A172 (cell line): ENCODE measurements around the gene RPAP2. TPM values are rescaled to one million over a fixed set of nuclear protein-coding genes. Genes with fewer than 3 reads are reported as not detected.
"Not testable (repeated sequence)": the region's sequence is repeated elsewhere in the genome, so short reads cannot be mapped to it uniquely, and the experiment has no call there.

Source experiments
- DNase-seq: peaks from one replicate; pipeline ENCODE4 v3.0.0-alpha.2; 2015; ENCODE audit warnings: low spot score
- total RNA-seq: library from RNA; depleted of rRNA; stranded (reverse); fragments of >200 nt; shearing (Covaris generic); gene quantifications from 2 replicates; pipeline ENCODE4 v1.2.3, GENCODE V29; 2014

The RPAP2 gene
- total RNA-seq, 1 experiment from 2014 or later: 19.1 TPM

DNA sequence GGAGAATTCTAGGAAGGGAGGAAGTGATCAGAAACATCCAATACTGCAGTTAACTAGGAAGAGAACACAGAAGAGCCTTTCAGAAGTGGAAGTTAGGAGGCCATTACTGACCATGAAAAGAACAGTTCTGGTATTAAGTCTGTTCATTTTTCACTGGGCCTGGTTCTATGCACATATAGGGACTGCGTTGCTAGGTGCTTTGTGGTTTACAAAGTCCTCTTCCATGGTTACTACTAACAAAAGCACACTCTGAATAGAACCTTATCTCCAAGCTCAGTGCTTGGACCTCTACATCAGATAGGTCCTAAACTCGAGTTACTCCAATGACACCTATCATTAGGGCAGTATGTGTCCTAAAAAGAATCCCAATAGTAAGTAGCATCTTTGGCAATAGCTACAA, 75.4 kb downstream of the RPAP2 start:
- DNase-seq: no peak

DNA sequence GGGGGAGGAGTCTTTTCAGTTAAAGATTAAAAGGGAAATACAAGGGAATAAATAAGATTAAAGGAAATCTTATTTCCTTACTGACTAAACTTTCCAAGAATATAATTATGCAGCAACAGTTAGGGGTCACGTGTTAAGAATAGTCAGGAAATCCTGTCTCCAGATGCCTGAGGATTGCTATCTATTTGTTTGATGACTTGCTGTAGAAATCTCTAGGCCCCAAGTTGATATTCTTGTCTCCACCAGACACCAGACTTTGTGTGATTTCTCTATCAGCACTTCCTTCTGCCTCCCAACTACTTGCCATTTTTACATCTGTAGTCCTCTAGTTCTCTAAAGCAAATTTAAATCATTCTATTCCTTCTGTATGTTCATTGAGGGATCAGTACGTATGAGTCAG, 77.5 kb downstream of the RPAP2 start:
- no peak for DNase-seq

- not testable (repeated sequence) for DNase-seq
Observed at GRCh38 chr1:92377991-92378390, 79.1 kb downstream of the RPAP2 start.

DNA sequence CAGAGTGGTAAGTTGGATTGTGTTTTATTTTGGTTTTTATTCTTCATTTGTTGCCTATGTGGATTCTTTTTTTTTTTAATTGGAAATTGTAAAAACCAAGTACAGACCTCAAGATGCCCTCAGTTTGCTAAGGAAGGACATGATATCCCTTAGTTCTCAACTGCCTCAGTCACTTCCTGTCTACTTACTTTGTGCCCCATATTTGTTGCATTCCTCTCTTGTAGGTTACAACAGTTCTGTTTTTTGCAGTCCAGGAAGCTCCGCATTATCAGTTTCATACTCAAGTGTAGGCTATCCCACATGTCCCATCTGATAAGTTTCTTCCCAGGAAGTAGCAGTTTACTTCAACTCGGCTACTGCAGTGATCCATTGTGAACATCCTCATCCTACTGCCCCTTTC, 82.0 kb downstream of the RPAP2 start:
- DNase-seq: no peak

DNA sequence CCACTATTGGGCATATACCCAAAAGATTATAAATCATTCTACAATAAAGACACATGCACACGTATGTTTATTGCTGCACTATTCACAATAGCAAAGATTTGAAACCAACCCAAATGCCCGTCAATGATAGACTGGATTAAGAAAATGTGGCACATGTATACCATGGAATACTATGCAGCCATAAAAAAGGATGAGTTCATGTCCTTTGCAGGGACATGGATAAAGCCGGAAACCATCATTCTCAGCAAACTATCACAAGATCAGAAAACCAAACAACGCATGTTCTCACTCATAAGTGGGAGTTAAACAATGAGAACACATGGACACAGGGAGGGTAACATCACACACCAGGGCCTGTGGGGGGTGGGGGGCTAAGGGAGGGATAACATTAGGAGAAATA, 95.1 kb downstream of the RPAP2 start:
- not testable (repeated sequence) for DNase-seq

DNA sequence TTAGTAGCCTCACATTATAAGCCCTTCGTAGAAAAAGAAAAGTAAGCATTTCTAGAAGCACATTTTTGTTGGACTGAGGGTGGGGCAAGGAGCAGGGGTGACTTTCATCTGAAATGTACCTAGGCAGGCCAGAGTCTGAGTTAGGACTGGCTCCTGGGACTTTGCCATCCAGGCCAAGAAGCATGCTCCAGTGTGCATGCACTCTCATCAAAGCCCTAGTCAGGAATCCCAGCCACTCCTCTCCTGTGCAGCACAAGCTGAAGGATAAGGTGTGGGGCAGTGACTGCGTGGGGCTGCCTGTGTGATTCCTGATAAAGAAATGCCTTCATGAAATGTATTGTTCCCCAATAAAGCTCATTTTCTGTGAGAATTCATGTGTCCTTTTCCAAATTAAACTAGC, 99.7 kb downstream of the RPAP2 start:
- DNase-seq: no peak

DNA sequence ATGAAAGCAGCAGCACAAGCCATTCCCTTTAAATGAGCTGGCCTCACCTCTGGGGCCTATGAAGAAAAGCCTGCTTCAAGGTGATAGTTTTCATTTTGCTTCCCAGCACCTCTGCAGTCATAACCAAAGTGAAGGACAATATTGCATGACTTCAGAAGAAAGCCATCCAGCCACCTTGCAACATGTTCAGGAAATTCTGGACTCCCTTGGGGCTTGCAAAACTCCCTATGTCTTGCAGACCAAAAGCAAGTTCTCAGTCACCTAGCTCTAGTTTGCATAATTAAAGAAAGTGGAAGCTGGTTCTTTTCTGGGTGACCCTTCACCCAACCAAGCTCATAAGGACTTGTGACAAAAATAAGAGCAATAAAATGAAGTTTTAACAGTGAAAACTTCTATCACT, 100.2 kb downstream of the RPAP2 start:
- DNase-seq: no peak

DNA sequence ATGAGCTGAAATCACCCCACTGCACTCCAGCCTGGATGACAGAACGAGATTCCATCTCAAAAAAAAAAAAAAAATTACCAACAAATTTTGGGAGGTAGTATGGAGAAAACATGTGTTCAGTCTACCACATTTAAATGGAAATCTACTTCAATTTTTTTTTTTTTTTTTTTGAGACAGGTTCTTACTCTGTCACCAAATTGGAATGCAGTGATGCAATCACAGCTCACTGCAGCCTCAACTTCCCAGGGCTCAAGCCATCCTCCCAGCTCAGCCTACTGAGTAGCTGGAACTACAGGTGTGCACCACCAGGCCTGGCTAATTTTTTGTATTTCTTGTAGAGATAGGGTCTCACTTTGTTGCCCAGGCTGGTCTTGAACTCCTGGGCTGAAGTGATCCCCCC, 105.8 kb downstream of the RPAP2 start:
- DNase-seq: peak; percentile 1

DNA sequence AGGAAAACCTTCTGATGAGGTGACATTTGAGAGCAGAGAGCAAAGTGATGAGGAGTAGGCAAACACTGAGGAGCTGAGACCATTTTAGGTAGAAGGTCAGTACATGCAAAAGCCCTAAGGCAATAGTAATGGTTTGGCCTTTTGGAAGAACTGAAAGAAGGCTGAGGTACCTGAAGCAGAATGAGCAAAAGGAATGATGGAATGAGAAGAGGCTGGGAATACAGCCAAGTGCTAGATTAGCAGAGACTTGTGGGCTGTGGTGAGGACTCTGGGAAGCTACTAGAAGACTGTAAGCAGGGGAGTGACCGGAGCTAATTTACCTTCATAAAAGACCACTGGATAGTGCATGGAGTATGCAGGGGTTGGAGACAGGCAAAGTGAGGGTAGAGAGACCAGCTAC, 110.0 kb downstream of the RPAP2 start:
- no peak for DNase-seq

DNA sequence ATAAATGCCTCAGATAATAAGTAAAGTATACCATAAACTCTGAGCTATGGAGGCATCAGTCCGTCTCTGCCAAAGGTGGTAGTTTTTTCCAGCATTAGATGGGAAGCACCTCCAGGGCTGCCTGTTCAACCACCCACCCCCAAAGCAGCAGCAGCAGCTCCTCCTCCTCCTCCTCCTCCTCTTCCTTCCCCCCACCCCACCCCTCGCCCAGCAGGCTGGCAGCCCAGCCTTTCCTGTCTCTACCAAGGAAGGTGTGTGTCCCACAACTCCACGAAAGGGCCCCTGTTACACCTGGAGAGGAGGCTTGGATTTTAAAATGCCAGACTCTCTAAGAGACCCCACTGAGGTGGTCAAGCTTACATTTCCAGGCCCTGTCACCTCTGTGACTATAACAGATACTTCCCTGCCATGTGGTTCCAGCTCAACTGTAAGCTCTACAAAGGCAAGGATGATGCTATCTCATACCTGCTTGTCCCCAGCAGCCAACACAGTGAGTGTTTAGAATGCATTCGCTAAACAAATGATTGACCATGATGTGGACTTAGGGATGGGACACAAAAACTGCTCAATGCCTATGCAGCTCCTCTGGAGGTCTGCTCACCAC, 111.2 kb downstream of the RPAP2 start:
- no peak for DNase-seq

DNA sequence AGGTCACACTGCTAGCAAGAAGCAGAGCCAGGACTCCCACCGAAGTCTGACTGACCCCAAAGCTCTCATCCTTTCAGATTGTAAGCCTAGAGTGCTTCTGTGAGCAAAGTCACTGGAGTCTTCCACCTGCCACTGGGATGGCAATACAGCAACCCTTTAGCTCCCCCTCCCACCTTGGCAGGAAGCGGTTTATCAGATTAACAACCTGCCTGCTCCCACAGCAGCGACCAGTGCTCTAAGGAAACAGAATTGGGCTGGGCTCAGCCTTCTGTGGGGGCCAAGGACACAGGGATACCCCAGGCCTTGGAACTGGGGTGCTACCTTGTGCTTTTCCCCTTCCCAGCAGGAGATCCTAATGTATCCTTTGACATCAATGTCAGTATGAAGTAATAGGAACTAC, 111.8 kb downstream of the RPAP2 start:
- no peak for DNase-seq

DNA sequence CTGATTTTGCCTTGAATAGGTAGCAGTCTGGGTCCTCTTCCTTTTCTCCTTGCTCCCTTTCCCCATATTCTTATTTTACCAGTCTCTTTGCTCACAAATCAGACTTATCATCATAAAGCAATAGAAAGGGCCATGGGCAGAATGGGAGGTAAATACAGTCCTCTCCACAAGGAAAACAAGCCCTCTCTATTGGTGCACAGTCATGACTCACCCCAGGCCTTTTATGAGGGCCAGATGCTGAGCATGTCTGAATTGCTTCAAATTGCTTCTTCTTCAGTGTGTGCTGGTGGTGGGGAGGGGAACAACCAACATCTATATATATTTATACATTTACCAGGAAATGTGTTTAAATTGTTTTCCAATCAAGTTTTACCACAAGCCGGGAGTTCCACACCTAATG, 112.7 kb downstream of the RPAP2 start:
- peak; percentile 6 for DNase-seq

DNA sequence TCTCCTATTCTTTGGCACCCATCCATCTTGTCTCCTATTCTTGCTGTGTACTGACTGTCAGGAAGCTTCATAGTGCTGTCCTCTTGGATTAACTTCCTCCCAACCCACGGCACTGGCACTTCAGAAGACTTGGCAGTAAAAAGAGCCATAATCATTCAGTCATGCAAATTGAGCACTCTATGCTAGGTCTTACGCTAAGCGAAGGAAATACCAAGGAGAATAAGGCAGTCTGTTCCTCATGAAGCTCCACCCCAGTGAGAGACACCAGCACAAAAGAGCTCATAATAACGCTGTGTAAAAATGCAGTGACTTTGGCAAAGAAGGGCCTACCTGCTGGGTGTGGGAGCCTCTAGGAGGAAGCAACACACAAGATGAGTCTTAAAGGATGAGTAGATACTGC, 120.8 kb downstream of the RPAP2 start:
- DNase-seq: no peak

DNA sequence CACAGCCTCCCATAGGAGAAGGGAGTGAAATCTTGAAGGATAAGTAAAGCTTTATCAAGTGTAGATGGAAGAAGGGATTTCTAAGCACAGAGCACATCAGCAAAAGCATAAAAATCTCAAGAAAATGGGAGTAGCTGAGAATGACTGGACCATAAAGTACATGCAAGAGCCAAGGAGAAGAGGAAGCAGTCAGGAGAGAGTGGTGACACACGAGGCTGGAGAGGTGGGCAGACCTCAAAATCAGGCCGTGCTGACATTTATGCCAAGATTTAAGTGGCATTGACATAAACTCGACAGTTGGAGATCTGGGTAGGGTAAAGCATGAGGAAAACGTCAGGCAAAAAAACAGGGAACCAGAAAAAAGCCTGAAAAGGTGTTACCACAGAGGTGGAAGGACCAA, 125.5 kb downstream of the RPAP2 start:
- no peak for DNase-seq

- no peak for DNase-seq
Observed at GRCh38 chr1:92425617-92426016, 126.8 kb downstream of the RPAP2 start.

- DNase-seq: no peak
Observed at GRCh38 chr1:92430030-92430429, 131.2 kb downstream of the RPAP2 start.

DNA sequence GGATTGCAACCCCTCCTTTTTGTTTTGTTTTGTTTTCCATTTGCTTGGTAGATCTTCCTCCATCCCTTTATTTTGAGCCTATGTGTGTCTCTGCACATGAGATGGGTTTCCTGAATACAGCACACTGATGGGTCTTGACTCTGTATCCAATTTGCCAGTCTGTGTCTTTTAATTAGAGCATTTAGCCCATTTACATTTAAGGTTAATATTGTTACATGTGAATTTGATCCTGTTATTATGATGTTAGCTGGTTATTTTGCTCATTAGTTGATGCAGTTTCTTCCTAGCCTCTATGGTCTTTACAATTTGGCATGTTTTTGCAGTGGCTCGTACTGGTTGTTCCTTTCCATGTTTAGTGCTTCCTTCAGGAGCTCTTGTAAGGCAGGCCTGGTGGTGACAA, 135.7 kb downstream of the RPAP2 start:
- DNase-seq: not testable (repeated sequence)

GRCh38 chr1:92439291-92439690, 140.4 kb downstream of the RPAP2 start:
- no peak for DNase-seq

DNA sequence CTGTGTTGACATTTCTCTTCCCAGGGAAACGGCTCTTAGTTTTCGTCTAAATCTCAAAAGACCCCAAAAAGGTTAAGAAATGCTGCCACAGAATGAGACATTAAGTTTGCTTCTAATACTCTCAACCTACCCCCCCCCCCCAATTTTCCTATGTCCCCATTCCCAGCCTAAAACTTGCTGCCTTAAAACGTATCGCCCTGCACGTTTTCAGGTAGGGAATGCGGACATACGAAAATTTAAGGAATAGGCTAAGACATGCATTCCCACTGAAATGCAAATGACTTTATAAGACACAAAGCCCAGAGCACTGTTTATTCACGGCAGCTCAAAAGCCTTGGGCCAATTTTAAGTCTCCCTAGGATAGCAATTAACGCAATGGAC, 142.4 kb downstream of the RPAP2 start:
- DNase-seq: no peak

GRCh38 chr1:92441697-92442342, 143.0 kb downstream of the RPAP2 start:
- DNase-seq: no peak

- DNase-seq: no peak
Observed at GRCh38 chr1:92442351-92442750, 143.5 kb downstream of the RPAP2 start.

GRCh38 chr1:92443893-92444292, 145.0 kb downstream of the RPAP2 start:
- DNase-seq: no peak

- peak; percentile 6 for DNase-seq
Observed at GRCh38 chr1:92444351-92444750, 145.5 kb downstream of the RPAP2 start.

GRCh38 chr1:92445865-92446264, 147.0 kb downstream of the RPAP2 start:
- DNase-seq: no peak
